Measurements from ENCODE around the gene SAMD3.

DNA sequence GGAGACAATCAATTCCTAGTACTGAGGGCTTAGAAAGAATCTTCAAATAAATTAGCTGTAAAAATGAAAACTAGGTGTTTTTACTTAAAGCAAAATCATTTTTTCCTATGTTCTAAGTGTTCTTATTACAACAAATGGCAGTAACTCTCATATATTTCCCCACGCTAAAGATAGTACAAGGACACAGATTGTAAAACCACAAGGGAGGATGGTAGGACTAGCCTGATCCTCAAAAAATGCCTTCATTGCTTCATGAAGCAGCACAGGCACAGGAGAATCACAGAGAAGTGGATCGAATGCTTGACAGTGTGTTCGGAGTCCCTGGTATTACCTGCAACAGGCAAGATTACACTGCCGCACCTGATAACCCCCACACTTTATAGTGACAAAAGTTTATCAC is 58.5 kb downstream of the SAMD3 start:
- TF ChIP-seq, protein P1, sequence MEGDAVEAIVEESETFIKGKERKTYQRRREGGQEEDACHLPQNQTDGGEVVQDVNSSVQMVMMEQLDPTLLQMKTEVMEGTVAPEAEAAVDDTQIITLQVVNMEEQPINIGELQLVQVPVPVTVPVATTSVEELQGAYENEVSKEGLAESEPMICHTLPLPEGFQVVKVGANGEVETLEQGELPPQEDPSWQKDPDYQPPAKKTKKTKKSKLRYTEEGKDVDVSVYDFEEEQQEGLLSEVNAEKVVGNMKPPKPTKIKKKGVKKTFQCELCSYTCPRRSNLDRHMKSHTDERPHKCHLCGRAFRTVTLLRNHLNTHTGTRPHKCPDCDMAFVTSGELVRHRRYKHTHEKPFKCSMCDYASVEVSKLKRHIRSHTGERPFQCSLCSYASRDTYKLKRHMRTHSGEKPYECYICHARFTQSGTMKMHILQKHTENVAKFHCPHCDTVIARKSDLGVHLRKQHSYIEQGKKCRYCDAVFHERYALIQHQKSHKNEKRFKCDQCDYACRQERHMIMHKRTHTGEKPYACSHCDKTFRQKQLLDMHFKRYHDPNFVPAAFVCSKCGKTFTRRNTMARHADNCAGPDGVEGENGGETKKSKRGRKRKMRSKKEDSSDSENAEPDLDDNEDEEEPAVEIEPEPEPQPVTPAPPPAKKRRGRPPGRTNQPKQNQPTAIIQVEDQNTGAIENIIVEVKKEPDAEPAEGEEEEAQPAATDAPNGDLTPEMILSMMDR (IDR thresholded peaks at IDR 0.05), result no peak
- no peak for TF ChIP-seq EP300 (IDR thresholded peaks at IDR 0.05; ENCODE audit: low read depth)

All from transverse colon (tissue), 3 donors.